Mesenchymal stem cell (in vitro differentiated cells and primary cell): ENCODE data around the gene PPP1R3E.

Experiments used
- DNase-seq: peaks from one replicate; pipeline ENCODE4 v3.0.0-alpha.2; 2013
- H2AFZ ChIP-seq: one replicate; pipeline ENCODE4 v1.6.1; 2013; ENCODE audit warnings: low read depth, mild to moderate bottlenecking, control low read depth, inconsistent platforms, low read length, moderate library complexity
- H2AK5ac ChIP-seq: 2 replicates; pipeline ENCODE4 v1.6.1; 2013; ENCODE audit warnings: low read length, moderate library complexity, mild to moderate bottlenecking, inconsistent platforms; ENCODE audit not compliant: severe bottlenecking
- H2BK120ac ChIP-seq: one replicate; pipeline ENCODE4 v1.6.1; 2013; ENCODE audit warnings: low read depth, mild to moderate bottlenecking, inconsistent platforms, low read length, moderate library complexity
- H2BK12ac ChIP-seq, 2 experiments: one replicate each; pipeline ENCODE4 v1.6.1; 2013; ENCODE audit warnings: inconsistent platforms in 2 of 2, low read length in 2 of 2, mild to moderate bottlenecking in 2 of 2, moderate library complexity in 2 of 2, control low read depth in 1 of 2
- H2BK15ac ChIP-seq: one replicate; pipeline ENCODE4 v1.6.1; 2013; ENCODE audit warnings: mild to moderate bottlenecking, low read depth, inconsistent platforms; ENCODE audit not compliant: poor library complexity, severe bottlenecking
- H2BK5ac ChIP-seq: 2 replicates; pipeline ENCODE4 v1.6.1; 2013; ENCODE audit warnings: low read depth, mild to moderate bottlenecking, low read length, control low read depth, inconsistent platforms; ENCODE audit not compliant: poor library complexity, severe bottlenecking
- H3K14ac ChIP-seq, 2 experiments: one replicate each; pipeline ENCODE4 v1.6.1; 2013; ENCODE audit warnings: inconsistent platforms in 2 of 2, low read length in 2 of 2, control low read depth in 1 of 2, mild to moderate bottlenecking in 1 of 2, moderate library complexity in 1 of 2
- H3K18ac ChIP-seq, 2 experiments: one replicate each; pipeline ENCODE4 v1.6.1; 2013; ENCODE audit warnings: inconsistent platforms in 2 of 2, low read length in 2 of 2, control low read depth in 1 of 2, low read depth in 1 of 2, mild to moderate bottlenecking in 1 of 2
- H3K23ac ChIP-seq, 2 experiments: one replicate each; pipeline ENCODE4 v1.6.1; 2013; ENCODE audit warnings: inconsistent platforms in 2 of 2, low read length in 2 of 2, mild to moderate bottlenecking in 2 of 2, moderate library complexity in 2 of 2, control low read depth in 1 of 2
- H3K27ac ChIP-seq: 2 replicates; pipeline ENCODE4 v1.5.1; 2013; ENCODE audit warnings: mild to moderate bottlenecking, moderate library complexity, low read length, control low read depth, inconsistent platforms; ENCODE audit not compliant: poor library complexity, severe bottlenecking
- H3K27me3 ChIP-seq, 2 experiments: 2 replicates each; pipeline versions ENCODE4 v1.6.1 to v1.7.0; 2013; ENCODE audit warnings: low read length in 2 of 2, mild to moderate bottlenecking in 2 of 2, moderate library complexity in 2 of 2, control low read depth in 1 of 2, inconsistent platforms in 1 of 2; ENCODE audit not compliant: control insufficient read depth in 1 of 2, insufficient read depth in 1 of 2
- H3K36me3 ChIP-seq, 2 experiments: 2 replicates each; pipeline versions ENCODE4 v1.6.1 to v1.7.0; 2013; ENCODE audit warnings: low read length in 2 of 2, control low read depth in 1 of 2, inconsistent platforms in 1 of 2, low read depth in 1 of 2, mild to moderate bottlenecking in 1 of 2; ENCODE audit not compliant: insufficient read depth in 2 of 2, control insufficient read depth in 1 of 2
- H3K4ac ChIP-seq, 2 experiments: one replicate each; pipeline ENCODE4 v1.6.1; 2013; ENCODE audit warnings: inconsistent platforms in 2 of 2, low read length in 2 of 2, mild to moderate bottlenecking in 2 of 2, moderate library complexity in 2 of 2, control low read depth in 1 of 2, low read depth in 1 of 2
- H3K4me1 ChIP-seq: 2 replicates; pipeline ENCODE4 v1.6.1; 2013; ENCODE audit warnings: low read depth, low read length, control low read depth; ENCODE audit not compliant: control insufficient read depth, insufficient read depth
- H3K4me2 ChIP-seq: 2 replicates; pipeline ENCODE4 v1.6.1; 2013; ENCODE audit warnings: low read length, mild to moderate bottlenecking, inconsistent platforms; ENCODE audit not compliant: poor library complexity, severe bottlenecking
- H3K4me3 ChIP-seq, 2 experiments: 2 replicates each; pipeline versions ENCODE4 v1.5.1 to v1.7.0; 2013; ENCODE audit warnings: low read length in 2 of 2, mild to moderate bottlenecking in 2 of 2, control low read depth in 1 of 2, low read depth in 1 of 2; ENCODE audit not compliant: insufficient read depth in 1 of 2
- H3K79me1 ChIP-seq: replicated peaks from 2 replicates; pipeline ENCODE4 v1.6.1; 2013; ENCODE audit warnings: mild to moderate bottlenecking, control low read depth, low read length, inconsistent platforms; ENCODE audit not compliant: poor library complexity, severe bottlenecking
- H3K9ac ChIP-seq: 2 replicates; pipeline ENCODE4 v1.7.0; 2013; ENCODE audit warnings: mild to moderate bottlenecking, low read length, moderate library complexity
- H3K9me3 ChIP-seq: 2 replicates; pipeline ENCODE4 v1.7.0; 2013; ENCODE audit warnings: mild to moderate bottlenecking, low read length; ENCODE audit not compliant: control insufficient read depth
- H4K8ac ChIP-seq: one replicate; pipeline ENCODE4 v1.6.1; 2013; ENCODE audit warnings: inconsistent platforms, mild to moderate bottlenecking, low read length, moderate library complexity
- H4K91ac ChIP-seq: one replicate; pipeline ENCODE4 v1.6.1; 2013; ENCODE audit warnings: mild to moderate bottlenecking, low read length, inconsistent platforms
- WGBS: methylation state at CpG from one replicate; pipeline ENCODE4 v1.1.7; 2013; ENCODE audit warnings: mixed read lengths; 5-methylcytosine and 5-hydroxymethylcytosine counted together

Gene PPP1R3E

DNA sequence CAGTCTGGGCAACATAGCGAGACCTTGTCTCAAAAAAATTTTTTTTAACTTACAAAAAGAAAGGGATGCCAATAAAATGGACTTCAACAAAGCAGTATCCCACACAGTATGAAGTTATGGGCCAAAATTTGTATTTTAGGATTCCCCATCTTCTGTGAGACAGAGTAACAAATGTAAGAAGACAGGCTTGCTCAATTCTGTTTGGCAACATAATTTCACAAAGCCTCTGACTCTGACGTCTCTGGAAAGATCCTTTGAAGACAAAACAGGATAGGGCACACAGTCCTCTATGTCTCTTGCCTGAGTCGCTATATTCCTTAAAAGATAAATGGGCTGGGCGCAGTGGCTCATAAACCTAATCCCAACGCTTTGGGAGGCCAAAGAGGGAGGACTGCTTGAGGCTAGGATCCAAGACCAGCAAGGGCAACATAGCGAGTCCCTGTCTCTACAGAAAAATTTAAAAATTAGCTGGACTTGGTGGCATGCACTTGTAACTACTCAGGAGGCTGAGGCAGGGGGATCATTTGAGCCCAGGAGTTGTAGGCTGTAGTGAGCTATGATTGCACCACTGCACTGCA is 15.7 kb downstream of the PPP1R3E start:
- 78% methylated on average over 6 of the region's 6 CpGs for WGBS

GRCh38 chr14:23286020-23286901 is 16.4 kb downstream of the PPP1R3E start, which contains the start of gene HOMEZ:
HOMEZ (minus strand) TSS chr14:23286132; CDS start chr14:23285952, 180 bp downstream.
- DNase-seq, result peak; percentile 99
- WGBS, result under 1% methylated on average over 48 of the region's 53 CpGs
- Histone ChIP-seq H2BK120ac (peak within 1 kb of the TSS; percentile 67), H3K18ac (peak within 1 kb of the TSS; percentile 77 to 83), H3K23ac (no peak within 1 kb of the TSS), H2BK12ac (peak within 1 kb of the TSS in 1 of 2 experiments; percentile 12), H3K9ac (peak within 1 kb of the TSS; percentile 93), H2BK15ac (peak within 1 kb of the TSS; percentile 26), H2BK5ac (peak within 1 kb of the TSS; percentile 2), H3K9me3 (no peaks in the 10 kb centered on the region), H4K91ac (no peak within 1 kb of the TSS), H3K27ac (peak within 1 kb of the TSS; percentile 77), H2AFZ (peak within 1 kb of the TSS; percentile 68), H3K27me3 (peaks cover 0 to 7% of the 10 kb centered on the region in 2 experiments), H3K14ac (peak within 1 kb of the TSS in 1 of 2 experiments; percentile 83), H3K4me3 (peak within 1 kb of the TSS; percentile 89 to 94), H3K79me1 (peaks cover 15% of the 10 kb centered on the region), H4K8ac (peak within 1 kb of the TSS; percentile 90), H2AK5ac (peak within 1 kb of the TSS; percentile 63), H3K4me1 (peaks cover 5% of the 10 kb centered on the region), H3K36me3 (no peaks in the 10 kb centered on the region), H3K4ac (peak within 1 kb of the TSS; percentile 31 to 74), H3K4me2 (peak within 1 kb of the TSS; percentile 78)

More for the DNA sequence above, 15.7 kb downstream of the PPP1R3E start:
- Histone ChIP-seq H2AK5ac (peak overlapping the region; percentile 63), H3K4me1 (peaks cover 5% of the 10 kb centered on the region), H3K27ac (peak overlapping the region; percentile 77), H2BK12ac (no peak overlapping the region), H3K79me1 (peaks cover 12% of the 10 kb centered on the region), H2AFZ (no peak overlapping the region), H3K9me3 (no peaks in the 10 kb centered on the region), H3K18ac (no peak overlapping the region), H2BK5ac (no peak overlapping the region), H3K4me3 (peak overlapping the region in 1 of 2 experiments; percentile 94), H3K27me3 (peaks cover 0 to 7% of the 10 kb centered on the region in 2 experiments), H3K4ac (peak overlapping the region in 1 of 2 experiments; percentile 47), H3K9ac (peak overlapping the region; percentile 91), H3K23ac (no peak overlapping the region), H2BK15ac (no peak overlapping the region), H3K4me2 (peak overlapping the region; percentile 62), H3K36me3 (no peaks in the 10 kb centered on the region), H4K91ac (no peak overlapping the region), H2BK120ac (peak overlapping the region; percentile 59), H3K14ac (no peak overlapping the region), H4K8ac (peak overlapping the region; percentile 39)
- peak; percentile 49 for DNase-seq

- Histone ChIP-seq H3K79me1 (peaks cover 17% of the 10 kb centered on the region), H3K9ac (peak overlapping the region; percentile 93), H3K9me3 (no peaks in the 10 kb centered on the region), H4K8ac (peak overlapping the region; percentile 36), H3K4me1 (peaks cover 5% of the 10 kb centered on the region), H2BK5ac (no peak overlapping the region), H2BK120ac (peak overlapping the region; percentile 67), H3K4me3 (peak overlapping the region; percentile 89 to 94), H3K4ac (peak overlapping the region; percentile 31 to 74), H3K36me3 (no peaks in the 10 kb centered on the region), H4K91ac (no peak overlapping the region), H2AFZ (peak overlapping the region; percentile 68), H3K27me3 (peaks cover 0 to 7% of the 10 kb centered on the region in 2 experiments), H3K27ac (no peak overlapping the region), H3K18ac (peak overlapping the region; percentile 77 to 83), H2BK12ac (no peak overlapping the region), H2AK5ac (no peak overlapping the region), H3K14ac (peak overlapping the region in 1 of 2 experiments; percentile 83), H3K23ac (no peak overlapping the region), H2BK15ac (peak overlapping the region; percentile 26), H3K4me2 (peak overlapping the region; percentile 78)
- DNase-seq, result no peak
- 0% methylated on average over 17 of the region's 22 CpGs for WGBS
These were observed 17.1 kb downstream of the PPP1R3E start for GRCh38 chr14:23285530-23286019.
